GM19351 (cell line): Measurements from ENCODE around the gene ZNF385D.
"Not testable (repeated sequence)": the region's sequence is repeated elsewhere in the genome, so short reads cannot be mapped to it uniquely, and the experiment has no call there.

ENCODE experiments used
- ATAC-seq: cut with Tn5 transposase; IDR thresholded peaks from one replicate; pipeline ENCODE4 v1.9.1; 2021; ENCODE audit warnings: mild to moderate bottlenecking, moderate library complexity; ENCODE audit not compliant: unreplicated experiment

ZNF385D gene

GRCh38 chr3:21393683-21394311 lies 357.2 kb downstream of the ZNF385D start:
- ATAC-seq = no peak

GRCh38 chr3:21392526-21392925 lies 358.5 kb downstream of the ZNF385D start:
- no peak for ATAC-seq

- no peak for ATAC-seq
Measured at GRCh38 chr3:21390856-21391255, 360.2 kb downstream of the ZNF385D start.

- no peak for ATAC-seq
Measured at GRCh38 chr3:21390136-21390535, 360.9 kb downstream of the ZNF385D start.

GRCh38 chr3:21387142-21387826 lies 363.7 kb downstream of the ZNF385D start:
- ATAC-seq = not testable (repeated sequence)

GRCh38 chr3:21378036-21378435 lies 373.0 kb downstream of the ZNF385D start:
- ATAC-seq = not testable (repeated sequence)

GRCh38 chr3:21377071-21377769 lies 373.8 kb downstream of the ZNF385D start:
- no peak for ATAC-seq

GRCh38 chr3:21372316-21372715 lies 378.7 kb downstream of the ZNF385D start:
- no peak for ATAC-seq
